ENCODE data around the gene SERPINB10. TPM values are rescaled to one million over a fixed set of nuclear protein-coding genes. Genes with fewer than 3 reads are reported as not detected.

Gene SERPINB10
- polyA plus RNA-seq (ENCODE audit: insufficient read length in 4 of 4), result under 1 TPM in 3 of 4 donors, not detected in 1; 0.11 to 0.26 (median 0.22) TPM

- no peak for DNase-seq (ENCODE audit: low read depth in 4 of 4, low spot score in 3 of 4)
These were observed at the start of gene SERPINB10 for GRCh38 chr18:63907664-63908063. TSS of gene SERPINB10 (plus strand) at chr18:63907958. CDS start at chr18:63915511, 7,553 bp downstream.

- no peak for DNase-seq (ENCODE audit: low read depth in 4 of 4, low spot score in 3 of 4)
These were observed 49.3 kb upstream of the SERPINB10 start for GRCh38 chr18:63858456-63858855.

- no peak for DNase-seq (ENCODE audit: low read depth in 4 of 4, low spot score in 3 of 4)
These were observed 47.8 kb upstream of the SERPINB10 start for GRCh38 chr18:63859781-63860475.

- no peak for DNase-seq (ENCODE audit: low read depth in 4 of 4, low spot score in 3 of 4)
These were observed 47.2 kb upstream of the SERPINB10 start for GRCh38 chr18:63860531-63860930.

- DNase-seq (ENCODE audit: low read depth in 4 of 4, low spot score in 3 of 4), result no peak
These were observed 40.2 kb upstream of the SERPINB10 start for GRCh38 chr18:63867368-63868125.

GRCh38 chr18:63868546-63868945 lies 39.2 kb upstream of the SERPINB10 start:
- no peak for DNase-seq (ENCODE audit: low read depth in 4 of 4, low spot score in 3 of 4)

GRCh38 chr18:63869374-63869773 lies 38.4 kb upstream of the SERPINB10 start:
- DNase-seq (ENCODE audit: low read depth in 4 of 4, low spot score in 3 of 4), result no peak

GRCh38 chr18:63869851-63870250 lies 37.9 kb upstream of the SERPINB10 start:
- DNase-seq (ENCODE audit: low read depth in 4 of 4, low spot score in 3 of 4), result no peak

- no peak for DNase-seq (ENCODE audit: low read depth in 4 of 4, low spot score in 3 of 4)
These were observed 35.9 kb upstream of the SERPINB10 start for GRCh38 chr18:63871836-63872235.

GRCh38 chr18:63872586-63872985 lies 35.2 kb upstream of the SERPINB10 start:
- DNase-seq (ENCODE audit: low read depth in 4 of 4, low spot score in 3 of 4), result no peak

GRCh38 chr18:63878343-63878742 lies 29.4 kb upstream of the SERPINB10 start:
- DNase-seq (ENCODE audit: low read depth in 4 of 4, low spot score in 3 of 4), result no peak

GRCh38 chr18:63878925-63879324 lies 28.8 kb upstream of the SERPINB10 start:
- DNase-seq (ENCODE audit: low read depth in 4 of 4, low spot score in 3 of 4), result no peak

GRCh38 chr18:63879709-63880108 lies 28.0 kb upstream of the SERPINB10 start:
- DNase-seq (ENCODE audit: low read depth in 4 of 4, low spot score in 3 of 4), result no peak

- no peak for DNase-seq (ENCODE audit: low read depth in 4 of 4, low spot score in 3 of 4)
These were observed 25.9 kb upstream of the SERPINB10 start for GRCh38 chr18:63881851-63882250.

- no peak for DNase-seq (ENCODE audit: low read depth in 4 of 4, low spot score in 3 of 4)
These were observed 25.2 kb upstream of the SERPINB10 start for GRCh38 chr18:63882333-63883141.

- DNase-seq (ENCODE audit: low read depth in 4 of 4, low spot score in 3 of 4), result no peak
These were observed 24.1 kb upstream of the SERPINB10 start for GRCh38 chr18:63883617-63884016.

GRCh38 chr18:63887424-63887823 lies 20.3 kb upstream of the SERPINB10 start, which contains the start of gene SERPINB2:
TSS of gene SERPINB2 (plus strand) at chr18:63887705. CDS start at chr18:63891445, 3,740 bp downstream.
- no peak for DNase-seq (ENCODE audit: low read depth in 4 of 4, low spot score in 3 of 4)

GRCh38 chr18:63888470-63889190 lies 19.1 kb upstream of the SERPINB10 start:
- no peak for DNase-seq (ENCODE audit: low read depth in 4 of 4, low spot score in 3 of 4)

- DNase-seq (ENCODE audit: low read depth in 4 of 4, low spot score in 3 of 4), result no peak
These were observed 18.1 kb upstream of the SERPINB10 start for GRCh38 chr18:63889626-63890025.

GRCh38 chr18:63890237-63890949 lies 17.4 kb upstream of the SERPINB10 start:
- no peak for DNase-seq (ENCODE audit: low read depth in 4 of 4, low spot score in 3 of 4)
